Umbilical cord (tissue), 2 donors: ENCODE results near the gene MASTL. TPM values are rescaled to one million over a fixed set of nuclear protein-coding genes. Genes with fewer than 3 reads are reported as not detected.
"Not testable (repeated sequence)": the region's sequence is repeated elsewhere in the genome, so short reads cannot be mapped to it uniquely, and the experiment has no call there.

Source experiments
- DNase-seq: peaks from one replicate; pipeline ENCODE4 v3.0.0-alpha.2; 2015; ENCODE audit warnings: low spot score
- total RNA-seq: library from RNA; depleted of rRNA; stranded (reverse); fragments of >200 nt; gene quantifications from one replicate; pipeline ENCODE4 v1.2.3, GENCODE V29; 2014; ENCODE audit warnings: low replicate concordance; ENCODE audit not compliant: insufficient read depth

Gene MASTL
- total RNA-seq: 9.6 TPM

GRCh38 chr10:27155066-27155754 is at the start of gene MASTL:
Gene MASTL, plus strand, starts transcription at chr10:27155352. Its CDS starts 75 bp downstream, at chr10:27155427.
- DNase-seq: peak; percentile 96

- no peak for DNase-seq
These were observed 47.0 kb upstream of the MASTL start for GRCh38 chr10:27108165-27108564.

GRCh38 chr10:27134371-27134770 is 20.8 kb upstream of the MASTL start:
- DNase-seq: no peak

- no peak for DNase-seq
These were observed 16.9 kb upstream of the MASTL start for GRCh38 chr10:27138277-27138676.

- peak; percentile 10 for DNase-seq
These were observed 11.5 kb upstream of the MASTL start for GRCh38 chr10:27143686-27144085.

GRCh38 chr10:27145937-27146336 is 9.2 kb upstream of the MASTL start:
- DNase-seq: no peak

GRCh38 chr10:27147701-27148100 is 7.5 kb upstream of the MASTL start:
- no peak for DNase-seq

GRCh38 chr10:27150261-27150660 is 4.9 kb upstream of the MASTL start:
- no peak for DNase-seq

- no peak for DNase-seq
These were observed 2.5 kb upstream of the MASTL start for GRCh38 chr10:27152687-27153086.

- DNase-seq: no peak
These were observed 1.8 kb upstream of the MASTL start for GRCh38 chr10:27153329-27153728.

- DNase-seq: peak; percentile 52
These were observed 1.3 kb upstream of the MASTL start for GRCh38 chr10:27153845-27154193.

- not testable (repeated sequence) for DNase-seq
These were observed 1.4 kb downstream of the MASTL start for GRCh38 chr10:27156566-27156965.

- DNase-seq: no peak
These were observed 2.0 kb downstream of the MASTL start for GRCh38 chr10:27157150-27157549.

- DNase-seq: no peak
These were observed 3.3 kb downstream of the MASTL start for GRCh38 chr10:27158421-27158820.

- DNase-seq: no peak
These were observed 14.7 kb downstream of the MASTL start for GRCh38 chr10:27169849-27170248.

GRCh38 chr10:27188259-27188658 is 33.1 kb downstream of the MASTL start:
- DNase-seq: no peak

GRCh38 chr10:27188897-27189296 is 33.7 kb downstream of the MASTL start:
- no peak for DNase-seq

- DNase-seq: no peak
These were observed 35.4 kb downstream of the MASTL start for GRCh38 chr10:27190508-27190907.

- peak; percentile 6 for DNase-seq
These were observed 37.1 kb downstream of the MASTL start for GRCh38 chr10:27192284-27192683.

- DNase-seq: no peak
These were observed 42.9 kb downstream of the MASTL start for GRCh38 chr10:27197980-27198620.

GRCh38 chr10:27203806-27204205 is 48.7 kb downstream of the MASTL start:
- DNase-seq: no peak

GRCh38 chr10:27207350-27207749 is 52.2 kb downstream of the MASTL start:
- no peak for DNase-seq

GRCh38 chr10:27223964-27224363 is 68.8 kb downstream of the MASTL start:
- peak; percentile 5 for DNase-seq
